GM10266 (cell line): ENCODE measurements around the gene ULBP1.
"Not testable (repeated sequence)": the region's sequence is repeated elsewhere in the genome, so short reads cannot be mapped to it uniquely, and the experiment has no call there.

ENCODE experiments used
- DNase-seq: peaks from one replicate; pipeline ENCODE4 v3.0.0; 2012; ENCODE audit errors: extremely low spot score
- CTCF ChIP-seq: IDR thresholded peaks from 2 replicates; pipeline ENCODE4 v1.5.1; 2012; ENCODE audit warnings: mild to moderate bottlenecking, low read depth; ENCODE audit not compliant: control insufficient read depth, insufficient read depth; ENCODE audit errors: missing control alignments

The ULBP1 gene

GRCh38 chr6:149969635-149970034 lies 5.9 kb downstream of the ULBP1 start:
- TF ChIP-seq CTCF: no peak
- DNase-seq: no peak

DNA sequence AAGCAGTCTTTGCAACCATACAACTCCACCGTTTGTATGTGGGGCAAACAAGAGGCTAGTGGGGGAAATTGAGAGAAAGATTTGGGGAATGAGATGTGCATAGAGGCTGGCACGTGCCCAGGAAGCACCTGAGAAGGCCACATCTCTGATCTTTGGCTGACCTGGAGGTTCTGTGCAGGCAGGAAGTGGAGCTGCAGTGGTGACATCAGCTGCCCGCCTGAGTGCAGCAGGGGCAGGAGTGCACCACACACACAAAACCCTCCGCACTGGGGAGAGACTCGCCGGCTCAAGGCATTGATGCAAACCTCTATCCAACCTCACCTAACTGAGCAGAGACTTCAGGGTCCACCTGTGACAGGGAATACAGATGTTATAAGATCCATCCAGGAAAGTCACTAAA lies 10.7 kb downstream of the ULBP1 start:
- DNase-seq: not testable (repeated sequence)

DNA sequence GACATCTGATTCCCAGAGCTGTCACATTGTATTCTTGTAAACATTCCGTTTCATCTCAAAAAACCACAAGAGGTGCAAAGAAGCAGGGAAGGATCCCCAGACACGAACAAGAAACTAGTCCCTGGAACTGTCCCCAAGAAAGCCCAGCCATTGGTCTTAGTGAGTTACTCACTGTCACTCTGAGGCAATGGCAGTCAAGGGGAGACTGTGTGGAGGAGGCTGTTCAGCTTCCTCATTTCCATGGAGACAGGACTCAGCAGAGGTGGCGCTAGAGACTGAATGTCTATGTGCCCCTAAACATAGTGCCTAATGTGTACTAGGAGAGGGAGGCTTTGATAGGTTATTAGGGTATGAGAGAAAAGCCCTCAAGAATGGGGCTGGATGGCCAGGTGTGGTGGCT lies 11.1 kb downstream of the ULBP1 start:
- no peak for DNase-seq
- no peak for TF ChIP-seq CTCF

- no peak for DNase-seq
Observed at GRCh38 chr6:149975400-149975799, 11.7 kb downstream of the ULBP1 start.

DNA sequence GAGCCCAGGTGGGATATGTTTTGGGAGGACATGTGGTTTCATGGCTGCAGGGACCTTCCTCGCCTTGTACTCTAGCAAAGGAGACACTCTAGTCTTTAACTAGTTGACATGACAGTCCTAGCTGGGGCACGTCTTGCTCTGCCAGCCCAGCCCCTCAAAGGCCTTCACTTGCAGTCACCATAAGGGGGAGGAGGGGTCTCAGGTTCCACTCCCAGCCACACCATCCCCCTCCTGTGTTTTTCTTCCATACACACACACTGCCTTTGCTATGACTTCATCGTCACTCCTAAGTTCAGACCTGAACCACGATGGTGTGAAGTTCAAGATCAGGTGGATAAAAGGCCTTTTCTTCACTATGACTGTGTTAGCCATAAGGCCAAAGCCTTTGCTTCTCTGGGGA lies 13.5 kb downstream of the ULBP1 start:
- no peak for TF ChIP-seq CTCF
- no peak for DNase-seq

More at GRCh38 chr6:149975400-149975799, 11.7 kb downstream of the ULBP1 start:
- TF ChIP-seq CTCF: no peak

DNA sequence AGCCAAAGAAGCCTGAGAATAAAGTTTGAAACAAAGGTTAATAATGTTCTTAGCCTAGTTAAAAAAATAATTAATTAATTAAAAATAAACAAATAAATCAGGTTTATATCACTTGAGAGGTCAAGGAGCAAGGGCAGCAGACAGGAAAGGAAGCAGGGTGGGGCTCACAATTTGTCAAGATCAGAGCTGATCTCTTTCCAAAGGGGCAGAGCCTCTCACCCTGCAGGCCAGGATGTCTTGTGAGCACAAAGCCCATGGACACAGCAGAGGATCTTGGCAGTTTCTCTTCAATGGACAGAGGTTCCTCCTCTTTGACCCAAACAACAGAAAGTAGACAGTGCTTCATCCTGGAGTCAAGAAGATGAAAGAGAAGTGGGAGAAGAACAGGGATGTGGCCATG lies 14.9 kb downstream of the ULBP1 start:
- no peak for TF ChIP-seq CTCF
- DNase-seq: no peak

DNA sequence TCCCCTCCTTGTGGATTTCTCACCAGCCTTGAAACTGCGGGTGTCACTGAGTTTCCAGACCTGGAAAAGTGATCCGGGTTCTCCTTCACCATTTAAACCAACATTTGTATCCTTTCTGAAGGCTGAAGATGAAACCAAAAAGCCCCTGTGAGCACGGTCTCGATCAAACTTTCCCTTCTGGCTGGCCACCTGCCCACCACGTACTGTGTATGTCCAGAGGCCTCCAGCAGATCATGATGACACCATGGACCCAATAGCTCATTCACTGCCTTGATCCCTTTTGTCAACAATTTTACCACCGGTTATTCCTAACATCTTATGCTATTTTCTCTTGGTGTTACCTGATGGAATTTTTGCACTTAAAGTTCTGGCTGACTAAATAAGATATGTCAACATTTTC lies 15.6 kb downstream of the ULBP1 start:
- TF ChIP-seq CTCF: no peak
- no peak for DNase-seq

- TF ChIP-seq CTCF: no peak
- DNase-seq: no peak
Observed at GRCh38 chr6:149983145-149983544, 19.4 kb downstream of the ULBP1 start.
